ENCODE data around the gene MIER1.
"Not testable (repeated sequence)": the region's sequence is repeated elsewhere in the genome, so short reads cannot be mapped to it uniquely, and the experiment has no call there.

Gene MIER1

GRCh38 chr1:66938613-66939012, 13.8 kb downstream of the MIER1 start:
- peak; percentile 59 for DNase-seq (ENCODE audit: low read depth)

DNA sequence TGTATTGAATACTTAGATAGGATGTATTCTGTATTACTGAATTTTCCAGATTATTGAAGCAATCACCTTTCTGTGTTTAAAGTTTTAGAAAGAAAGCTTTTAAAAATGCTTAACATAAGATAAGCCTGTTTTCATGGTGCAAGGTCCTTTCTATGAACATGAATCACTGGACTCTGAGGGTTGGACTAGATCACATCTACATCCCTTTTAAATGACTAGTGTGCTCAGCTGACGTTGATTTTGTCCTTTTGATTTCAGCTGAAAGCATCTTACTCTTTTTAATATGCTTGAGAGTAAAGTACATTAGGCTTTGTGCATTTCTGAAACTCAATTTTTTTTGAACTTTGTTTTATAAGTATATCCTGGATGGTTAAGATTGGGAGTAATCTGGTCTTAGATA, 16.2 kb downstream of the MIER1 start:
- peak; percentile 55 for DNase-seq (ENCODE audit: low read depth)

DNA sequence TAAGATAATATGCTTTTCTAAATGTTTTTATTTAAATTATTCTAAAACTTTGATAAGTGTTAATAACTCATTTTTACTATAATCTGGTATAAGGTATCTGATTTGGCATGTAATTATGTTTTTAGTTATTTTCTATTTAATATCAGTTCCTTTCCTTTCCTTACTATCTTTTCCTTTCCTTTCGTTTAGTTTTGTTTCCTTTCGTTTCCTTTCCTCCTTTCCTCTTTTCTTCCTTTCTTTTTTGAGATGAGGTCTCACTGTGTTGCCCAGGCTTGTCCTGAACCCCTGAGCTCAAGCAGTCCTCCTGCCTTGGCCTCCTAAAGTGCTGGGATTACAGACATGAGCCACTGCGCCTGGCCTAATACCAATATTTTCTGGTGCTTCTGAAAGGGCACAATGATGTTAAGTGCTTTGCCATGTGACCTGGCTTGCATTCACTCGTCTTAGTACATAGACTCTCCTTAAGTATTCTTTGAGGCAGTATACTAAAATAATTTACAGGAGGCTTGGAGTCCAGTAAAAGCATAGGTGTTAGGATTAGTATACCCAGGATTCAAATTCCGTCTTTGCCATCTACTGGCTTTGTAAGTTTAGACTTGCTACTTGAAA, 18.7 kb downstream of the MIER1 start:
- no peak for DNase-seq (ENCODE audit: low read depth)

- peak; percentile 87 for DNase-seq (ENCODE audit: low read depth)
Measured at GRCh38 chr1:66944330-66945274, 19.8 kb downstream of the MIER1 start.

- no peak for DNase-seq (ENCODE audit: low read depth)
Measured at GRCh38 chr1:66945316-66945715, 20.5 kb downstream of the MIER1 start.

DNA sequence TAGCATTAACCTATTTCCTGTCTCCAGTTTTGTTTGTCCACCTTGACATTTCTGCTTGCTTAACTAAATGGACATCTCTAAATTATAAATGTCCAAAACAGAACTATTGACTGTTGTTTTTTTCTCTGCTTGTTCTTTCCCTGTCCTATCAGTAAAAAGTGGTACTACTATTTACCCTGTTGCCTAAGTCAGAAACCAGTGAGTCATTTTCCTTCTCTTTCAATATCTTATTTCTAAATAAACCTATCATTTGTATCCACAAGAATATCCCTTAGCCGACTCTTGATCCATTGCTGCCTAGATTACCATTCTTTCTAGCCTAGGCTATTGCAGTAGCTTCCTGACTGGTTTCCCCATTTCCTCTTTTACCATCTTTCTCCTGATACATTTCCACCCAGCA, 22.5 kb downstream of the MIER1 start:
- no peak for DNase-seq (ENCODE audit: low read depth)

GRCh38 chr1:66951513-66951912, 26.7 kb downstream of the MIER1 start:
- DNase-seq (ENCODE audit: low read depth) = peak; percentile 92

DNA sequence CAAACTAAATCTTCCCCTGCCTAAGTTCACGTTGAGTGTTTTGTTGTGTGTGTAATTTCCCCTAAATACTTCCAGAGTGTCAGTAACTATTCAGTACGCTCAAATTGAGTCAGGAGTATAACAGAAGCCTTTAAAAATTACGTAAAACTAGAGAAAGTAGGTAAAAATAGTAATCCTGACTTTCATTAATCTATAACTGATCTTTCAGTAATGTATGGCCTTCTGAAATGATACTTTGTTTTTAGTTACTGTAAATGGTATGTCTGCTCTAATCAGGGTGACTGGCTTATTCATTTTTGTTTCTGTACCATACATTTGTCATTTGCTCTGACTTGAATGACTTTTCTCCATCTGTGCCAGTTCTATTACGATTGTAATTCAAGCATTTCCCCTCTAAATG, 29.4 kb downstream of the MIER1 start:
- no peak for DNase-seq (ENCODE audit: low read depth)

DNA sequence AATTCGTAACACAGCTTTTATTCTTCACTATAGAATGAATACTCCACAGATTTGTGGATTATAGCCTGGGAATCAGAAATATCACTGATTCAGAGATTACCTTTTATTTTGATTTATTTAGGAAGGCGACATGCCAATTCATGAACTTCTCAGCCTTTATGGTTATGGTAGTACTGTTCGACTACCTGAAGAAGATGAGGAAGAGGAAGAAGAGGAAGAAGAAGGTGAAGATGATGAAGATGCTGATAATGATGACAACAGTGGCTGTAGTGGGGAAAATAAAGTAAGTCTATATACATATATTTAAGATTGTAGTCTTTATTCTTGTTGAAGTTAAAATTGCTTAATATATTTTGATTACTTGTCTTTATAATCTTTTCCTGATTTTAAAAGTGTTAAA, 33.1 kb downstream of the MIER1 start:
- DNase-seq (ENCODE audit: low read depth) = no peak

GRCh38 chr1:66966188-66966873, 41.5 kb downstream of the MIER1 start:
- not testable (repeated sequence) for DNase-seq (ENCODE audit: low read depth)

- DNase-seq (ENCODE audit: low read depth) = peak; percentile 24
Measured at GRCh38 chr1:66968574-66968973, 43.8 kb downstream of the MIER1 start.

- no peak for DNase-seq (ENCODE audit: low read depth)
Measured at GRCh38 chr1:66978201-66978600, 53.4 kb downstream of the MIER1 start.

- DNase-seq (ENCODE audit: low read depth) = not testable (repeated sequence)
Measured at GRCh38 chr1:66979621-66980020, 54.8 kb downstream of the MIER1 start.

- peak; percentile 11 for DNase-seq (ENCODE audit: low read depth)
Measured at GRCh38 chr1:66980745-66981367, 56.1 kb downstream of the MIER1 start.

- peak; percentile 57 for DNase-seq (ENCODE audit: low read depth)
Measured at GRCh38 chr1:66981679-66982078, 56.9 kb downstream of the MIER1 start.

- no peak for DNase-seq (ENCODE audit: low read depth)
Measured at GRCh38 chr1:66982561-66983260, 57.9 kb downstream of the MIER1 start.

DNA sequence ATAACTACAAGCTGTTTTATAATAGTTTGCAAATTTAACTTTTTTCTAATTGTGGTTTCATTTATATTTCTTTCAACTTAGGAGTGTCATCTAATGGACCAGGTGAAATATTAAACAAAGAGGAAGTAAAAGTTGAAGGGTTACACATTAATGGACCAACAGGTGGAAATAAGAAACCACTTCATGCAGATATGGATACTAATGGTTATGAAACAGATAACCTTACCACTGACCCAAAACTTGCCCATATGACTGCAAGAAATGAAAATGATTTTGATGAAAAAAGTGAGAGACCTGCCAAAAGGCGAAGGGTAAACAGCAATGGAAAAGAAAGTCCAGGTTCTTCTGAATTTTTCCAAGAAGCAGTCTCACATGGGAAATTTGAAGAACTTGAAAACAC, 59.7 kb downstream of the MIER1 start:
- DNase-seq (ENCODE audit: low read depth) = no peak

DNA sequence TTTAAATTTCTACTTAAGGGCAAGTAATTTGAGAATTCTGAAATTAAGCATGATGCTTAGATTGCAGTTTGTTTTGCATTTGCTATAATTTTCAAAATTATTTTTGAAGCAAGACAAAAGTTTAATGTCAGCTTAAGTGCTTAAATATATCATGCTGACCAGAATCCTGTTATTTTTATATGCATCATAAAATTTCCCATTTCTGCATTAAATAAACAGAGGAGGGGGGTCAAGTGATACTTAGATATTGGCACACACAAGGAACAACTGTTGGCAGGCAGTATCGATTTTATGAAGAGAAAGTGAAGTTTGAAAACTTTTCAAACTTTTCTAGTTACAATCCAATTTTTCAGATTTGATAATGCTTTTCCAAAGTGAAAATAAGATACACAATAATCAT, 61.0 kb downstream of the MIER1 start:
- no peak for DNase-seq (ENCODE audit: low read depth)

DNA sequence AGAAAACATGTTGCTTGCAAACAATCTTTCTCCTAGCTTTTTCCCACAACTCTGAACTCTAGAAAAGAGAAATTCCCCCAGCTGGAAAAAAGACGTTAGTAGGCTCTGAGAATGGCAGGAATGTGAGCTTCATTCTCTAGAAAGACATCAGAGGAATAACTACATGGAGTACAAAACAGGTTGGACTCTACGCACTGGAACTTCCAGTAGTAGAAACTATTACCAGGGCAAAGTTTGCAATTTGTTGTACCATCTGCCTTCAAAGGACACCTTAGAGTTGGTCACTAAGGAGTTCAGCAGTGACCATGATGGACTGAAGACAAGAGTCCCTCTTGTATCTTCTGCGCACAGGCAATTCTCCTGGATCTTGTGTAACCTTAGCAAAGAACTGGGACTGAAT, 68.3 kb downstream of the MIER1 start:
- DNase-seq (ENCODE audit: low read depth) = no peak

GRCh38 chr1:66996018-66996682, 71.4 kb downstream of the MIER1 start:
- peak; percentile 72 for DNase-seq (ENCODE audit: low read depth)

DNA sequence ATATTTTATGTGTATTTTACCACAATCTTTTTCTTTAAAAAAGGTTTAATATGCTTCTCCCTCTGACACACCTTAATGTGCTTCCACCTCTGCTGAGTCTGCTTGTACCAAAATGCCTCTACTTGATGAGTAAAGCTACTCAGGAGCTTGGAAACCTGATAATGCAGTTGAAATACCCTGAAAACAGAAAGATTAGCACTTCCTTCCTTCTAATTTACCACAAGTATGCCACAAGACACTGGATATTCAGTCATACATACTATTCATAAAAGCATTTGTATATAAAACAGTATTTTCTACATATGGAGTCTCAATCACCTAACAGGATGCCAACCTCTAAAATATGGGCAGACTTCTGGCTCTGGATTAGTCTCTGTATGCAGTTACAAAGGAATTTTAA, 74.2 kb downstream of the MIER1 start:
- peak; percentile 10 for DNase-seq (ENCODE audit: low read depth)
